ENCODE data around the gene P3H3.

Gene P3H3

GRCh38 chr12:6826125-6826733 is 2.0 kb upstream of the P3H3 start:
- no peak for DNase-seq

- DNase-seq: no peak
These were observed 1.3 kb upstream of the P3H3 start for GRCh38 chr12:6826734-6827436.

GRCh38 chr12:6827437-6827911 is 733 bp upstream of the P3H3 start:
- DNase-seq: peak in 45 of 56 donors; percentile 21 to 83 (median 62)

- DNase-seq: peak in 16 of 56 donors; percentile 13 to 56 (median 31)
These were observed 751 bp downstream of the P3H3 start for GRCh38 chr12:6828781-6829535.

- DNase-seq: peak in 3 of 56 donors; percentile 50 to 56 (median 56)
These were observed 1.5 kb downstream of the P3H3 start for GRCh38 chr12:6829536-6830220.

GRCh38 chr12:6830286-6830890 is 2.2 kb downstream of the P3H3 start:
- no peak for DNase-seq

- no peak for DNase-seq
These were observed 2.8 kb downstream of the P3H3 start for GRCh38 chr12:6830999-6831398.

GRCh38 chr12:6831450-6831995 is 3.3 kb downstream of the P3H3 start:
- no peak for DNase-seq

- DNase-seq: no peak
These were observed 3.9 kb downstream of the P3H3 start for GRCh38 chr12:6832125-6832524.

GRCh38 chr12:6833189-6833890 is 5.1 kb downstream of the P3H3 start:
- no peak for DNase-seq

- no peak for DNase-seq
These were observed 6.0 kb downstream of the P3H3 start for GRCh38 chr12:6834254-6834653.

- no peak for DNase-seq
These were observed 6.7 kb downstream of the P3H3 start for GRCh38 chr12:6834873-6835272.

GRCh38 chr12:6836851-6837250 is 8.6 kb downstream of the P3H3 start:
- DNase-seq: no peak

GRCh38 chr12:6837370-6838060 is 9.3 kb downstream of the P3H3 start:
- no peak for DNase-seq

- no peak for DNase-seq
These were observed 10.6 kb downstream of the P3H3 start for GRCh38 chr12:6838854-6839253.

GRCh38 chr12:6839482-6840201 is 11.4 kb downstream of the P3H3 start:
- no peak for DNase-seq

- DNase-seq: no peak
These were observed 12.1 kb downstream of the P3H3 start for GRCh38 chr12:6840330-6840729.

GRCh38 chr12:6840761-6841515 is 12.7 kb downstream of the P3H3 start, which contains the start of gene GNB3:
GNB3 (plus strand) TSS chr12:6840925; CDS start chr12:6841288, 363 bp downstream.
- no peak for DNase-seq
